Thyroid gland (tissue), 4 donors: ENCODE results near the gene CAPN12.

ENCODE experiments used
- POLR2A ChIP-seq, 2 donors: fragments of 450-650 bp; IDR thresholded peaks; one replicate each; pipeline ENCODE4 v1.6.1; 2017; ENCODE audit warnings: antibody characterized with exemption in 2 of 2, mild to moderate bottlenecking in 2 of 2, moderate library complexity in 1 of 2
- TF ChIP-seq, protein P1 (sequence below), 6 experiments: fragments of 200-600 bp in 3 of 6; fragments of 450-650 bp in 3 of 6; sonication (generic) in 3 of 6; IDR thresholded peaks; one replicate each; pipeline ENCODE4 v1.5.1; 2016 to 2019; ENCODE audit warnings: antibody characterized with exemption in 6 of 6, mild to moderate bottlenecking in 2 of 6, inconsistent platforms in 1 of 6, moderate library complexity in 1 of 6

DNA sequence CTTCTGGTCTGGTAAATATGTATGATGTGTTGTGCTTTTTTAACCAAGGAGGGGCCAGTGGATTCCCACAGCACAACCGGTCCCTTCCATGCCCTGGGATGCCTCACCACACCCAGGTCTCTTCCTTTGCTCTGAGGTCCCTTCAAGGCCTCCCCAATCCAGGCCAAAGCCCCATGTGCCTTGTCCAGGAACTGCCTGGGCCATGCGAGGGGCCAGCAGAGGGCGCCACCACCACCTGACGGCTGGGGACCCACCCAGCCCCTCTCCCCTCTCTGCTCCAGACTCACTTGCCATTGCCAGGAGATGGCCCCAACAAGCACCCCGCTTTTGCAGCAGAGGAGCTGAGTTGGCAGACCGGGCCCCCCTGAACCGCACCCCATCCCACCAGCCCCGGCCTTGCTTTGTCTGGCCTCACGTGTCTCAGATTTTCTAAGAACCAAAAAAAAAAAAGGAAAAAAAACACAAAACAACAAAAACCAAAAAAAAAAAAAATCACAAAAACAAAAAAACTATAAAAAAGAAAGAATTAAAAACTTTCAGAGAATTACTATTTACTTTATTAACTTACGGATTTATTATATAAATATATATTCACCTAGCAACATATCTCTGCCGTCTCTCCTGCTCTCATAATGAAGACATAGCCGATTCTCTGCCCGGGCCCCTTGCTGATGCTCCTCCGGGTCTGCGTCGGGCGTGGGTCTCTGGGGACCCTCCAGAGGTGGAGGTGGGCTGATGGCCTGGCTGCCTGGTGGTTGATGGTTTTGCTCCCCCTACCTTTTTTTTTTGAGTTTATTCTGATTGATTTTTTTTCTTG, 14.4 kb downstream of the CAPN12 start:
- TF ChIP-seq, protein P1, sequence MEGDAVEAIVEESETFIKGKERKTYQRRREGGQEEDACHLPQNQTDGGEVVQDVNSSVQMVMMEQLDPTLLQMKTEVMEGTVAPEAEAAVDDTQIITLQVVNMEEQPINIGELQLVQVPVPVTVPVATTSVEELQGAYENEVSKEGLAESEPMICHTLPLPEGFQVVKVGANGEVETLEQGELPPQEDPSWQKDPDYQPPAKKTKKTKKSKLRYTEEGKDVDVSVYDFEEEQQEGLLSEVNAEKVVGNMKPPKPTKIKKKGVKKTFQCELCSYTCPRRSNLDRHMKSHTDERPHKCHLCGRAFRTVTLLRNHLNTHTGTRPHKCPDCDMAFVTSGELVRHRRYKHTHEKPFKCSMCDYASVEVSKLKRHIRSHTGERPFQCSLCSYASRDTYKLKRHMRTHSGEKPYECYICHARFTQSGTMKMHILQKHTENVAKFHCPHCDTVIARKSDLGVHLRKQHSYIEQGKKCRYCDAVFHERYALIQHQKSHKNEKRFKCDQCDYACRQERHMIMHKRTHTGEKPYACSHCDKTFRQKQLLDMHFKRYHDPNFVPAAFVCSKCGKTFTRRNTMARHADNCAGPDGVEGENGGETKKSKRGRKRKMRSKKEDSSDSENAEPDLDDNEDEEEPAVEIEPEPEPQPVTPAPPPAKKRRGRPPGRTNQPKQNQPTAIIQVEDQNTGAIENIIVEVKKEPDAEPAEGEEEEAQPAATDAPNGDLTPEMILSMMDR (IDR thresholded peaks at IDR 0.05), result peak; percentile 53 to 84 (median 62)
- TF ChIP-seq POLR2A (IDR thresholded peaks at IDR 0.05), result no peak
